Ramos (cell line): ENCODE results near the gene G0S2.

Source experiments
- in situ Hi-C: fragments of 300-500 bp; cut with MboI; formaldehyde crosslinking; loops from one replicate; pipeline ENCODE4 v1.14.3; 2022; ENCODE audit warnings: low sequenced_read_pairs; ENCODE audit not compliant: unreplicated experiment

Gene G0S2

DNA sequence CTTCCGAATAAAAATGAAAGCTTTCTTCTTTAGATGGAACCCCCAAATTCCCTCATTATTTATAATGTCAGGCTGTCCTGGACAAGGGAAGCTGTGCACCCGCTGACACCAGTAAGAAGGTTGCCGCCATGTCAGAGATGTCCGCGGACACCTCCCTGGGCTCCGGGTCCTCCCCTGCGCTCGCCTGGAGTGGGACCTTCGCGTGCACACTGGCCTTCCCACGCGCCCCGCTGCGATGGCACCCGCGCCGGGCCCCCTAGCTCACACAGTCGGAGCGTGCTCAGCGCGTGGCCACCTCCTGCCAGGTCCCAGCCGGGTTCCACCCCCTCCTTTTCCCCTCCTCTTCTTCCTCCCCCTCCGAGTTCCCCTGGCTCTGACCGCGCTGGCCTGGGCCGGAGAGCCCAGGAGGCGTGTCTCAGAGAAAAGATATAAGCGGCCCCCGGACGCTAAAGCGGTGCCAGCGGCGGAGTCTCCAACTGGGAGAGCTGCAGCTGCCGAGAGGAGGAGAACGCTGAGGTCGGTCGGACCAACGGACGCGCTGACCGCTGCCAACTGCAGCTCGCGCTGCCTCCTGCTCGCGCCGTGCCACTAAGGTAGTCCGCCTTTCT, at the start of gene G0S2:
TSS of gene G0S2 (plus strand) at position 456 of the 608 bp plus-strand sequence. CDS start 273 bp downstream, outside the sequence.
- in situ Hi-C loops: no loop called here

DNA sequence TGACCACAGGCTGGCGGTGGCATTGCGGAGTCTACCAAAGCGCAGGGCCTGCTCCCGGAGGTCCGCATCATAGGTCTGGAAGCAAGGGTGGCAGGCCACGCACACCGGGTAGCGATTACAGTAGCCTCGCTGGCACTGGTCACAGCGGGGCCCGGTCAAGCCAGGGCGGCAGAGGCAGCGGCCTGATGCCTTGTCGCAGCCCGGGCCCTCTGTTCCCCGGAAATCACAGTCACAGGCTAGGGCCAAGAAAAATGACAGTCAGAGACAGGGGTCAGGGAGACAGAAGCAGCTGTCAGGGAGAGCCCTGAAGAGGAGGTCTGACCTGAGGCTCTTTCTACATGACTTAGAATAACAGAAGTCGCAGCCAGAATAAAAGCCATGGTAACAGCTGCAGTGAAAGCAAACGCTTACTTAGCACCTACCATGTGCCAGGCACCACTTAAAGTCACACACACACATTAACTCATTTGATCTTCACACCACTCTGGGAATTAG, 49.4 kb upstream of the G0S2 start:
- in situ Hi-C loops: no loop called here

DNA sequence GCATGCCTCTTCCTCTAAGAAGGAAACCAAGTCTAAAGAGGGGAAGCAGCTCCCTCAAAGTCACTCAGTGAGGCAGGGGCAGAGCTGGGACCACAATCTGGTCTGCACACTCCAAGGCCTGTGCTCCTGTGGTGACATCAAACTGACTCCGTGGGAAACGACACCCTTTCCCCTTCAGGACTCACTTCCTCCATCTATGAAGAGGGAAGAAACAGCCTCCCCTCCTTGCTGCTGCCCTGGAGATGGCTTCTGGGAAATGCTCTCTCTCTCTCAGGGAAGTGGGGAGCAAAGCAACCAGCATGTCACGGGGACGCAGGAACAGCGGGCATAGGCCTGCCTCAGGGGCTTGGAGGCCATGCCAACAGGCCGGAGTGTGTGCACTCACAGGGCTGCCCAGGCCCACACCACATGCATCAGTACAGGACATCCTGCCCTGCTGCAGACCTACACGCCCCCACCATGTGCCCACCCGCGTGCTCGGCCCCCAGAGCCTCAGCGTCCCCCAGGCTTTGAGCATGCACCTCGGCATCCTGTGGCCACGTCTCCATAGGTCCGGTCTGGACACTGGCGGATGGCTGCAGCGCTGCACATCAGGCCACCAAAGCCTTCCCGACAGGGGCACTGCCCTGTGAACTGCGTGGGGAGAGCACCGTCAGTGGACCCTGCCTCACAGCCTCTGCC, 48.7 kb upstream of the G0S2 start:
- in situ Hi-C loops: no loop called here

DNA sequence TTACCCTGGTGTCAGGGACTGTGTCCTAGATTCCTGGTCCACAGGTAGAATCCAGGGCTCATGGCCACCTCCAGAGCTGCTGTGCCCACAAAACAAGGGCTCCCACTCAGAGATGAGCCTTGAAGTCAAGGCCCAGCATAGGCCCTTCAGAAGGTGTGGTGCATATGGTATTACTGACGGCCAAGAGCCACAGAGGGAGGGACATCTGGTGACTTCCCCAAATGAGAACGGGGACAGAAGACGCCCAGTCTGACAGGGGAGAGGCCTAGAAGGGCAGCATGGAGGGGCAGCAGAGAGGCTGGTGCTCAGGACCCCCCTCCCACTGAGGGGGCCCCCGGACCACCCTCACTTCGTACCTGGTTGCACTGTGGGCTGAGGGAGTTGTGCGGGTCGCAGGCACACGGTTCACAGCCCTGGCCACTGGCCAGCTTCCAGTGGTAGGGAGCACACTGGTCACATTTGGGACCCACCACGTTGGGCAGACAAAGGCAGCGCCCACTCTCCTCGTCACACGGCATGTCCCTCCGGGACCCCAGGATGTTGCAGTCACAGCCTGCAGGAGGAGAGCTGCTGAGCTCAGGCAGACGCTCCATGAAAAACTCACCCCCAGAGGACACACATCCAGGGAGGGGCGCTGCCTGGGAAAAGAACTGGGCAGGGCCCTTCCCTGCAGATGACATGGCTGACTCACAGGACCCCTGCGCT, 48.0 kb upstream of the G0S2 start:
- in situ Hi-C loops: no loop called here

GRCh38 chr1:209627732-209628196, 47.4 kb upstream of the G0S2 start:
- in situ Hi-C loops: no loop called here

DNA sequence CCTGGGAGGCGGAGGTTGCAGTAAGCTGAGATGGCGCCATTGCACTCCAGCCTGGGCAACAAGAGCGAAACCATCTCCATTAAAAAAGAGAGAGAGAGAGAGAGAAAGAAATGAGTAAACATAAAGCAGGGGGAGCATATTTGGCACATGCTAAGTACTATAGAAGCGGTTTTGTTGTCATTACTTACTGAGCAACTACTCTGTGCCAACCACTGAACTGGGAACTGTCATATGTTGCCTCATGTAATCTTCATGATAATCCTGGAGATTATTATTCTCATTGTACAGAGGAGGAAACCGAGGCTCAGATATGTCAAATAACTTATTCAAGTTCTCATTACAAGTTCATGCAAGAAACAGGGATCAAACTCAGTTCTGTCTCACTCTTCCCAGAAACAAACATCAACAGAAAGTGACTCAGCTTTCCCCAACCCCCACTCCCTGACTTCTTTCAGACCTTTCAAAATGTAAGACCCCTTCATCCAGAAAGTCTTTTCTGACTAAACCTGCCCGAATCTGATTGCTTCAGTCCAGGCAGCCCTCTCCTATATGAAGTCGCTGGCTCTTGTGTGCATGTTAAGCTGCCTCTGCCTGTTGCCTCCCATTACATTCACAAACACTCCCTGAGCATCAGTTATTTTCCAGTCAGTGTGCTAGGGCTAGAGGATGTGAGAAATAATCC, 46.5 kb upstream of the G0S2 start:
- in situ Hi-C loops: no loop called here

DNA sequence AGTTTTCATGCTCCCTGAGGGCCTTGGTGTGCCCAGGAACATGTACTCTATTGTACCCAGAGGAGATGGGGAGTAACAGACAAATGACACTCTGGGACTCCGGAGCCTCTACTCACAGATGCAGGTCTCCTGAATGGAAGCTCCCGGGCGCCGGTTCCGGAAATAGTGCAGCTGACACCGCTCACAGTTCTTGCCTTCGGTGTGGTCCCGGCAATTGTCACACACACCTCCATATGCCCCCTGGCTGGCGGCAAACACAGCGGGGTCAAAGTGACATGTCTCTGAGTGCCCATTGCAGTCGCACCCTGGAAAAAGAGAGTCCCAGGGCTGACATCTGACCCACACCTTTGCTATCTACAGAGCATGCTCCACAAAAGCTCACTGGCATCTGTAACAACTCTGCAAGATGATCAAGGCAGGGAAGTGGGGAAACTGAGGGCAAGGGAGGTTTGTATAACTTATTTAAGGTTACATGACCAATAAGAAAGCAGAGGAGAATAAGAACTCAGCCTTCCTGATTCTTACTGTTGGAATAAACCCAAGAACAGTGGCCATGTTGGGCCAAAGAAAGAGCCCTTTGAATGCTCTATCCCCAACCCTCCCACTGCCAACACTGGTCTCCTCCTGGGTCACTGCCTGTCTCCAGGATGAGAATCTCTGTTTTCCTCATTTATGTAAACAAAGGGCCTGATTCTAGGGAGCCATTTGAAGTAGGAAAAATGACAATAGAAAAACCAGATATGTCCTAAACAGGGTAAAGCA, 45.4 kb upstream of the G0S2 start:
- in situ Hi-C loops: no loop called here

- in situ Hi-C loops: no loop called here
These were observed 44.6 kb upstream of the G0S2 start for GRCh38 chr1:209630383-209631225.

- in situ Hi-C loops: no loop called here
These were observed 41.7 kb upstream of the G0S2 start for GRCh38 chr1:209633335-209633997.

DNA sequence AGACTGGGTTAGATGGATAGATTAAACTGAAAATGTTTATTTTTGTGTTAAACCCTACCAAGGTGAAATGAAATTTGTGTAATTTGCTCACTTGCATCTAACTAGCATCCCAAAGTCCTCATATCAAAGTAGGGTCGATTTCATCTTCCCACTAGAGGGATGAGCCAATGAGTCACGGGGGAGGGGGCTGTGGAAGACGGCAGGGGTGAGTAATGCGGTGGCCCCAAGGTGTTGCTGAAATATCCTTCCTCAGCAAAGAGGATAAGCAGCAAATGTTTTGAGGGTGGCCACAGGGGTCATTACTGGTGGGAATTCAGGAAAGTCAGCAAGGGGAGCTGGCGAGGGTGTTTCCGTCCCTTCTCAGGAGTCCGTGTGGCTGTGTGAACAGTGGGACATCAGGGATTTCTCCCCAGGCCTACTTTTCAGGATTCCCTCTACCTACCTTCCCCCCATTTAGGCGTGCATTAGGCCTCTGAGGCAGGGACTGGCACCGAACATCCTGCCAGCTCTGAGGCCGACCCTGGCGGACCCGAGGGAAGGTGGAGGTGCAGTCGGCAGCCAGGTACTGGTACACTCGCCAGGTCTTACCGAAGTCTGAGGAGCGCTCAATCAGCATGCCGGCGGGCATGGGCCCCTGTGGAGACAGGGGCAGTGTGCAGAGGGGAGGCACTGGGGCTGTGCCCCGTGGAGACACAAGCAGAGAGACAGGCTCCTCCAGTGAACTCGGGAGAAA, 41.0 kb upstream of the G0S2 start:
- in situ Hi-C loops: no loop called here

DNA sequence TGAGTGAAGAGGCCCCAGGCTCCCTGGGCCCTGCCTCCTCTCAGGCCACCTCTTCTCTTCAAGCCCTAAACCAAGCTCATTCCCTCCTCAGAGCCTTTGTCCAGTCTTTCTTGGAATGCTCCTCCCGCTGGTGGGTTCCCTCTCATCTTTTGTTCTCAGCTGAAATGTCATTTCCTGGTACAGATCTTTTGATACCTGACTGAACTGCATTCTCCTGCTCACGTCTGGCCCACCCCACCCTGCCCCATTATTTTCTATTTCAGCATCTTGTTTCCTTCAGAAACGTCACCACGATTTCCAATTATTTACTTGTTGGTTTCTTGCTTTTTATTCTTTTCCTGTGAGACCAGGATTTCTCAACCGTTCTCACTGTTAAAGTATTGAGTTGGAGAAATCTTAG, 39.4 kb upstream of the G0S2 start:
- in situ Hi-C loops: no loop called here

DNA sequence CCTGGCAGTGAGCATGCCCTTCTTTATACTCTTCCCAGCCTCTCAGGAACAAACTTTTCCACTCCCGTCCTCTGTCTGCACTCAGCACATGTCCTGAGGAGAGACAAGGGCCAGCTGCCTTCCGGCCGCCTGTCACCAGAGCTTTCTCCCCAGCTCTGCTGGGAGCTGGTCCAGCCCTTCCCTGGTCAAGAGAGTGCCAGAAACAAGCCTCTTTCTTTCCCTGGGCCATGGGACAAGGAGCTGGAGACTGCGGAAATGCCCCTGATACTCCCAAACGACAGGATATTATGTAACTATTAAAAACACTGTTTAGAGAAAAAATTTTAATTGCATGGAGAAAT, 33.4 kb upstream of the G0S2 start:
- in situ Hi-C loops: no loop called here

DNA sequence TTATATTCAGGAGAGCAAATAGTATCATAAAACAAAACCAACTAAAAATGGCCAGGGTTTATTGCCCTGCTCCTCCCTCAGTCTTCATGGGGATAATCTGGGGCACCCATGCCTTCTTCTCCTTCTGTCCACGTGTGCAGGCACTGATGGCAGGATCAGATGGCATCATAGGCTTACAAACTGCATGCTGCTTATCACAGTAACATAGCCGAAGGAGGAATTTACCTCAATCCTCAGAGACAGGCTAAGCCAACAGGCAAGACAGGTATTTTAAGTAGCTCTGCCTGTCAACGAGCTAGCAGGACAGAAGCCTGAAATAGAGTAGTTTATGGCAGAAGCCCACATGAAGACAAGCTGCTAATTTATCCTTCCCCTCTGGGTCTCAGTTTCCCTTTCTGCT, 32.4 kb upstream of the G0S2 start:
- in situ Hi-C loops: no loop called here

GRCh38 chr1:209643285-209644020, 31.8 kb upstream of the G0S2 start:
- in situ Hi-C loops: no loop called here

DNA sequence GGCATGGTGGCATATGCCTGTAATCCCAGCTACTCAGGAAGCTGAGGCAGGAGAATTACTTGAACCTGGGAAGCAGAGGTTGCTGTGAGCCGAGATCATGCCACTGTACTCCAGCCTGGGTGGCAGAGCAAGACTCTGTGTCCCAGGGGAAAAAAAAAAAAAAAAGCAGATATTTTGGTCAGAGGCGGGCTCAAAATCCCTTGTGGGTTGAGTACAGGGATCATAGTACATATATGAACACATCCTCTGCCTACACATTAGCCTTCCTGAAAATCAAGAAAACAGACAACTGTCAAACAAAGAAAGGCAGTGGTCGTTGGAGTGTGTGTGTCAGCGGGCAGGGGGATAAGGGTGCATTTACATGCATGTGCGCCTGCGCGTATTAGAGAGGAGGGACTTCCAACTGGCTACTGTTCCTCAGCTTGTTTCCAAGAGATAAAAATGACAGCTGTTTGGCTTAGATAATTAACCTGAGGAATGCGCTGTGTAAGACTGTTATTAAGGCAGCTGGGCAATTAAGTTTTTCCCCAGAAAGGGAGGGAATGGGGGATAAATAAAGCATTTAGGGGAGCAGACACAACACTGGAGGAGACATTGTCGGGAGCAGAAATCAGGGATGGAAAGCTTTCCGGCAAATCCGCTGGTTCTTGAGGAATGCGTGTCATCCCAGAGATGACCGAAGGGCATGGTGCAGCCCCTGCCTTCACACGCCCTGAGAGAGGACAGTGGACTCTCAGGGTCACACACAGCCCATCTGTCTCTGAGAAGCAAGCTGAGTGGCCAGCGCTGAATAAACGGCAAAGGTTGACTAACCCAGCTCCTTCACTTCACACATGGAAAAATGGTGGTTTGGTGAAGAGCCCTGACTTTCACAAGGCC, 29.4 kb upstream of the G0S2 start:
- in situ Hi-C loops: no loop called here

GRCh38 chr1:209646558-209646957, 28.7 kb upstream of the G0S2 start:
- in situ Hi-C loops: no loop called here
